Retinal pigment epithelial cell (primary cell): ENCODE data around the gene SLC29A2.

ENCODE experiments used
- DNase-seq: peaks from one replicate; pipeline ENCODE4 v3.0.0-alpha.2; 2010; ENCODE audit warnings: low read depth
- H3K4me3 ChIP-seq: 2 replicates; pipeline ENCODE4 v1.5.1; 2011; ENCODE audit warnings: mild to moderate bottlenecking, low read length, control low read depth, moderate library complexity
- TF ChIP-seq, protein P1 (sequence below): conservative IDR thresholded peaks from 2 replicates; pipeline ENCODE4 v1.5.1; 2011; ENCODE audit warnings: low read depth, low read length, control low read depth, inconsistent platforms

Gene SLC29A2

DNA sequence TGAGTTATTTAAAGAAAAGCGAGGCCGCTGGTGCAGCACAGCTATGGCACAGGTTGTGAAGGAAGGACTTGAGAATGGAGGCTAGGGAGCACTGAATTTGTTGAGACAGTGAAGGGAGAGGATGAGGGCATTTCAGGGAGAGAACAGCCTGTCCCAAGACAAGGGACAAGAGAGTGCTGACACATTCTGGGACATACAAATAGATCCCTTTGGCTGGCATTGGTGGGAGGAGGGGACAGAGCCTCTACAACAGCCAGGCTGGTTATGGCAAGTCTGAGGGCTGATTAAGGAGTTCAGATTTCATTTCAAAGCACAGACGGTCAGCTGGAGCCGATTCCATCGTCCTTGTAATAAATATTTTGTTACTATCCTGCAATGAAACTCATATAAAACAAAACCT lies 1.7 kb upstream of the SLC29A2 start:
- TF ChIP-seq, protein P1, sequence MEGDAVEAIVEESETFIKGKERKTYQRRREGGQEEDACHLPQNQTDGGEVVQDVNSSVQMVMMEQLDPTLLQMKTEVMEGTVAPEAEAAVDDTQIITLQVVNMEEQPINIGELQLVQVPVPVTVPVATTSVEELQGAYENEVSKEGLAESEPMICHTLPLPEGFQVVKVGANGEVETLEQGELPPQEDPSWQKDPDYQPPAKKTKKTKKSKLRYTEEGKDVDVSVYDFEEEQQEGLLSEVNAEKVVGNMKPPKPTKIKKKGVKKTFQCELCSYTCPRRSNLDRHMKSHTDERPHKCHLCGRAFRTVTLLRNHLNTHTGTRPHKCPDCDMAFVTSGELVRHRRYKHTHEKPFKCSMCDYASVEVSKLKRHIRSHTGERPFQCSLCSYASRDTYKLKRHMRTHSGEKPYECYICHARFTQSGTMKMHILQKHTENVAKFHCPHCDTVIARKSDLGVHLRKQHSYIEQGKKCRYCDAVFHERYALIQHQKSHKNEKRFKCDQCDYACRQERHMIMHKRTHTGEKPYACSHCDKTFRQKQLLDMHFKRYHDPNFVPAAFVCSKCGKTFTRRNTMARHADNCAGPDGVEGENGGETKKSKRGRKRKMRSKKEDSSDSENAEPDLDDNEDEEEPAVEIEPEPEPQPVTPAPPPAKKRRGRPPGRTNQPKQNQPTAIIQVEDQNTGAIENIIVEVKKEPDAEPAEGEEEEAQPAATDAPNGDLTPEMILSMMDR: no peak
- no peak for DNase-seq
- no peak overlapping the region for H3K4me3 ChIP-seq

DNA sequence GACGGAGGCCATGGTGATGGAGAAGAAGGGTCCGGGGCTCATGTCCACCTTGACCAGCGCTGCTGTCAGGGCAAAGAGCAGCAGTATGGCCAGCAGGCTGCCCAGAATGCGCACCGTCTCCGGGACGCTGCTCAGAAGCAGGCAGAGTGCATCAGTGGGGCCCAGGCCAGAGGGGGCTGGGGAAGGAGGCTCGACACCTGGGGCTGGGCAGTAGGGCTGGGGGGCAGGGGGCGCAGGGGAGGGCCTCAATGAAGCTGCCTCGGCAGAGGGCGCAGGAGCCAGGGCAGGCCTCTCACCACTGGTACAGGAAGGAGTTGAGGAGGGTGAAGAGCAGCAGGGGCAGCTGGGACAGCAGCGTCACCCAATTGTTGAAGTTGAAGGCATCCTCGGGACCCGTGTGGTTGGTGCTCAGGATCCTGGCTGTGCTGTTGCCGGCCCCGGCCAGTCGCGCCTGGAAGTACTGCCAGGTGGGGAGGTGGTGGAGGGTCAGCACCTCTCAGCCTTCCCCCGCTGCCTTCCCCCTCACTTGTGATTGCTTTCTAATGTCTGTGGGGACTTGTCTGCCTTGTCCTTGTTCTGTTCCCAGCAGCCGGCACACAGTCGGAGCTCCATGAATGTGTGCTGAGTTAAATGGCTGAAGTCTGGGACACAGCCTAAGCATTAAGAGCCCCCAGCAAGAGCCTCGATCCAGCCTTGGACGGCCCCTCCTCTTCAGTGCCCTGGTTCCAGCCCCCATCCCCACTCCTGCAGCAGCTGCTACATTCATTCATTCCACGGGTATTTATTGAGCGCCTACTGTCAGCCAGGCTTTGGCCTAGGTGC lies 2.3 kb downstream of the SLC29A2 start:
- H3K4me3 ChIP-seq: no peak overlapping the region
- no peak for DNase-seq
- TF ChIP-seq, protein P1: no peak

DNA sequence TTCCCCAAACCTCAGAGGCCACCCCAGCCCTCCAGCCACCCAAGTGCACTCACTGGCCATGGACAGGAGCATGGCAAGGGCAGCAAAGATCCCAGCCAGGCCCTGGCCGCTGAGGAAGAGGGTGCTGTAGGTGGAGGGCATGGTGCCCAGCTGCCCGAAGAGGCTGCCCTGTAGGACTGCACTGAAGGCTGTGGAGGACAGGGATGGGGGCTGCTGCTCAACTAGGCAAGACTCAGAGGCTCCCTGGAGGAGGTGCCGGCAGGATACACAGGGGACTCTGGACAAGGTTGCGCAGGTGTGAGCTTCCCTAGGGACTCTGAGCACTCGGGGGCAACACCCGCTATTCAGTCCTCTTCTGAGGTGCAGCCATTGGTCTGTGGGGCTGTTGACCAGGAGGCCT lies 3.1 kb downstream of the SLC29A2 start:
- TF ChIP-seq, protein P1: no peak
- no peak for DNase-seq
- H3K4me3 ChIP-seq: no peak overlapping the region

DNA sequence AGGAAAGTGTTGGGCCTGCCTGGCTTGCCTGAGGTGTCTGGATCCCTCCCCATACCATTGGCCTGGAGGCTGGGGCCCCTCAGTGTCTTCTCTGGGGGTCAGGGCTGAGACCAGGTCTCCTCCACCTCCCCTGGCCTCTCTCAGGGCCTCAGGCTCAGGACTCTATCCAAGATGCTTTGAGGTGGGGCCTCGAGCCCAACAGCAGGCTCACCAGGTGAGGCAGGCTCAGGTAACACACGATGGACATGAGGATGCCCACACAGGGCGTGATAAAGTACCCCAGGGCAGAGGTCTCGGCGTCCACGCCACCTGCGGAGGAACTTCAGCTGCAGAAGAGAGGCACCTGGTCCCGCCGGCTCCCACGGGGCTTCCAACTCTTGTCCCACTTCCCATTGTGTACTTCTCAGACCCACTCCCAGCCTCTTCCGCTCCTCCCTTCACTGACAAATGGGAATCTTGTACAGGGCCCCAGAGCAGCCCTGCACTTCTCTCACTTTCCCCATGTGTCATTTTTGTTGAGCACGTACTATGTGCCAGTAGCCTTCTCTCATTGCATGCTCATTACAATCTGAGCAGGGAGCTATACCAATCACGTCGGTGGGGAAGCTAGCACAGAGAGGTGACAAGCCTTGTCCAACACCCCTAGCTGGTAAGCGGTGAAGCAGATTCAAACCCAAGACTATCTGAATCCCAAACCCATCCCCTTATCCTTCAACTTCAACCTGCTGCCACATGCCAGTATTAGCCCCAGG lies 3.8 kb downstream of the SLC29A2 start:
- DNase-seq: no peak
- no peak overlapping the region for H3K4me3 ChIP-seq
- TF ChIP-seq, protein P1: no peak

DNA sequence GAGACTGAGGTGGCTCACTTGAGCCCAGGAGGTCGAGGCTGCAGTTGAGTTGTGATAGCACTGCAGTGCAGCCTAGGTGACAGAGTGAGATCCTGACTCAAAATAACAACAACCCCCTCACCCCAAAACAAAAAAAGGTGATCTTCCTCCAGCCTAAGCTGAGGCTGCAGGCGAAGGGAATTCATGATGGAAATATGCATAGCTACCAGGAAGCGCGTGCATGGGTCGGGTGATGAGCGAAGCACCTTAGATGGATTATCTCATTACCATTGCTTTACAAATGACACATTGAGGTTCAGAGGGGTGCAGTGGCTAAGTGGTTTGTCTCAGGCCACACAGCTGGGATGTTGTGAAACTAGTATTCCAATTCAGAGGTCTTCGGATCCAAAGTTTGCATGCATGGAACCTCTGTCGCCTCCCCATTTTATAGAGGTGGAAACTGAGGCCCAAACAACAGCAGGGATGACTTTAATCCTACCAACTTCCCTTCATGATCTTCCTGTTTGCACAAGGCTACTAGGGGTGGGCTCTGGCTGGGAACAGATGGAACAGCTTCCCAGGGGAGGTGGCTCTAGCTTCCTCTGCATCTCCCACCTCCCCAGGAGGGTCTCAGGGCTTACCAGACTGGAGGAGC lies 4.6 kb downstream of the SLC29A2 start:
- TF ChIP-seq, protein P1: no peak
- no peak for DNase-seq
- H3K4me3 ChIP-seq: no peak overlapping the region

DNA sequence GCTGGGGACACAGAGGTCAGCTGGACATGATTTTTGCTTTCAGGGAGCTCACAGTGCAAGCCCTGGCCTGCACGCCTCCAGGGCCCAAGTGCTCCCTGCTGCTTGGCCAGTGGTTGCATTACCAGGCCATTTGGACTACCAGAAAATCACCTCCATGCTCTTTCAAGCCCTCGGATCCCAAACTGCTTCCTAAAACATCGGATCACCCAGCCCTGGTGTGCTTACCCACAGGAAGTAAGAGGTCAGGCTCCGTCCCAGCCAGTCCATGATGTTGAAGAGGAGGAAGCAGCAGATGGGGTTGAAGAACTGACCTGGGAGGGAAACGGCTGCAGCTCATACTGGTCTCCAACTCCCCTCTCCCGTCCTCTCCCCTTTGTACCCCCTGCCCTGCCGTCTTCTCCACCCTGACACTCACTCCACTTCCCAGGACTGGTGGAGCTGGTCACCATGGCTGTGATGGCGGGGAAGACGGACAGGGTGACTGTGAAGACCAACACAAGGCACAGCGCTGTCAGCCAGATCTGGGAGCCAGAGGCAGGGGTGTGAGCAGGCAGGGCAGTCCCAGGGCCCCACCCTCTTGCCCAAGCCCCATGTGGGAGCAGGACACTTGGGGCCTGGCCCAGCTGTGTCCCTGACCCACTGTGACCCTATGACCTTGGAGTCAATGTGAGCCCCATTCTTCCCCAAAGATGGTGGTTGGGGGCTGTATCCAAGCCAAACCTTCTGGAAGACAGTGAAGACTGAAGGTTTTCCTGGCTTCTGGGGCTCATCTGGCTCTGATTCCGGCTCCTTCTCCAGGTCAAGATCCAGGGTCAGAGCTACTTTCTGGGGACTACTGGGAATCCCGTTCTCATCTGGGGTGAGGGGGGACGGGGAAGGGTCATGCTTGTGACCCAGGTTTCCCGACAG lies 5.6 kb downstream of the SLC29A2 start:
- no peak overlapping the region for H3K4me3 ChIP-seq
- no peak for DNase-seq
- TF ChIP-seq, protein P1: no peak
